Measurements from ENCODE around the gene RAI1.

- TF ChIP-seq CTCF (IDR thresholded peaks at IDR 0.05), result no peak
- no peak for TF ChIP-seq POLR2A (IDR thresholded peaks at IDR 0.05)
Measured at GRCh38 chr17:17667947-17668346, 13.3 kb upstream of the RAI1 start.

All from esophagus squamous epithelium (tissue), 4 donors.